Fibroblast of skin of back (primary cell): Measurements from ENCODE around the gene PHF21A.
A peak's percentile ranks its signal among the peaks of the same experiment; 100 is the strongest.
"Not testable (repeated sequence)": the region's sequence is repeated elsewhere in the genome, so short reads cannot be mapped to it uniquely, and the experiment has no call there.

Experiments
- DNase-seq: peaks from one replicate; pipeline ENCODE4 v3.0.0-alpha.2; 2013

The PHF21A gene

GRCh38 chr11:45919806-45920530 is 201.3 kb downstream of the PHF21A start:
- DNase-seq, result no peak

- no peak for DNase-seq
These were observed 202.1 kb downstream of the PHF21A start for GRCh38 chr11:45918962-45919675.

GRCh38 chr11:45918331-45918941 is 202.8 kb downstream of the PHF21A start:
- peak; percentile 80 for DNase-seq

- peak; percentile 99 for DNase-seq
These were observed 203.5 kb downstream of the PHF21A start, which contains the start of gene PEX16 for GRCh38 chr11:45917623-45918330. Gene PEX16 (minus strand): TSS chr11:45917877. CDS start chr11:45917811, 66 bp downstream.

GRCh38 chr11:45917286-45917622 is 204.0 kb downstream of the PHF21A start:
- DNase-seq, result no peak

- no peak for DNase-seq
These were observed 205.8 kb downstream of the PHF21A start for GRCh38 chr11:45915446-45915845.

GRCh38 chr11:45913942-45914635 is 207.2 kb downstream of the PHF21A start:
- DNase-seq, result no peak

- DNase-seq, result no peak
These were observed 207.7 kb downstream of the PHF21A start for GRCh38 chr11:45913514-45913913.

- DNase-seq, result no peak
These were observed 210.6 kb downstream of the PHF21A start for GRCh38 chr11:45910623-45911022.

- no peak for DNase-seq
These were observed 211.4 kb downstream of the PHF21A start for GRCh38 chr11:45909594-45910475.

GRCh38 chr11:45907911-45908370 is 213.3 kb downstream of the PHF21A start:
- no peak for DNase-seq

- no peak for DNase-seq
These were observed 214.2 kb downstream of the PHF21A start, which contains the start of gene FREY1 for GRCh38 chr11:45906965-45907611. Gene FREY1 (minus strand): TSS chr11:45907271. CDS start chr11:45907245, 26 bp downstream.

- no peak for DNase-seq
These were observed 215.1 kb downstream of the PHF21A start for GRCh38 chr11:45906096-45906682.

GRCh38 chr11:45905576-45905975 is 215.7 kb downstream of the PHF21A start:
- DNase-seq, result not testable (repeated sequence)

- no peak for DNase-seq
These were observed 216.2 kb downstream of the PHF21A start for GRCh38 chr11:45905095-45905494.

GRCh38 chr11:45904309-45904915 is 216.8 kb downstream of the PHF21A start:
- DNase-seq, result no peak

- no peak for DNase-seq
These were observed 218.5 kb downstream of the PHF21A start for GRCh38 chr11:45902452-45903380.

GRCh38 chr11:45901626-45902025 is 219.6 kb downstream of the PHF21A start:
- DNase-seq, result no peak
